Measurements from ENCODE around the gene CORO2A.
"Not testable (repeated sequence)": the region's sequence is repeated elsewhere in the genome, so short reads cannot be mapped to it uniquely, and the experiment has no call there.

CORO2A gene

DNA sequence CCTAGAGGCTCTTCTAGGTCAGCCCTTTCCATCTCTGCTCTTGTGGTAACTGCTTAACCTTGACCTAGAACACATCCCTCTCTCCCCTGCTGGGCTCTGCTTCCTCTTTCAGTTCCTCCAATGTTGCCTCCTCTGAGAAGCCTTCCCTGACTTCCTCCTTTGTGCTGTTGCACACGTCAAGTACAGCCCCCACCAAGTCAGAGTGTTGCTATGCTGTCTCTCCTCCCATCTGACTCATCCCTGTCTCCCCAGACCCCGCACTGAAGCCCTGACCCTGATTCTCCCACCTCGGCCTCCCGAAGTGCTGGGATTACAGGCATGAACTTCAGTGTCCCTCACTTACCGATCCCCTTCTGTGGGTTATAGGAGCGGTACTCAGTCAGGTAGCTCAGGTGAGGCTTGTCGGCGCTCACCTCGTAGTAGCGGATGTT, 63.0 kb downstream of the CORO2A start:
- Histone ChIP-seq H3K79me2 (ENCODE audit: low read length) (no peaks in the 10 kb centered on the region), H3K36me3 (replicated peaks; ENCODE audit: low read depth, low read length) (no peaks in the 10 kb centered on the region), H3K9me3 (ENCODE audit: insufficient read depth, low read length) (no peaks in the 10 kb centered on the region), H3K4me2 (ENCODE audit: low read length) (peak overlapping the region; percentile 80), H3K4me3 (ENCODE audit: low read length) (peak overlapping the region; percentile 69), H3K9ac (ENCODE audit: low read length) (peak overlapping the region; percentile 15; the same call in 1 of the 2 replicates), H3K27me3 (ENCODE audit: low read depth, low read length) (no peaks in the 10 kb centered on the region), H2AFZ (ENCODE audit: low read depth, low read length) (peak overlapping the region; percentile 7; the same call in 1 of the 2 replicates), H3K27ac (ENCODE audit: low read length) (peak overlapping the region; percentile 32; the same call in 1 of the 2 replicates), H4K20me1 (ENCODE audit: insufficient read depth, low read length) (no peaks in the 10 kb centered on the region), H3K4me1 (ENCODE audit: low read length) (peaks cover 30% of the 10 kb centered on the region)
- TF ChIP-seq CTCF (IDR thresholded peaks at IDR 0.05; ENCODE audit: low read depth, low read length) (no peak), EZH2phosphoT487 (IDR thresholded peaks at IDR 0.05; ENCODE audit: low read depth) (no peak)

DNA sequence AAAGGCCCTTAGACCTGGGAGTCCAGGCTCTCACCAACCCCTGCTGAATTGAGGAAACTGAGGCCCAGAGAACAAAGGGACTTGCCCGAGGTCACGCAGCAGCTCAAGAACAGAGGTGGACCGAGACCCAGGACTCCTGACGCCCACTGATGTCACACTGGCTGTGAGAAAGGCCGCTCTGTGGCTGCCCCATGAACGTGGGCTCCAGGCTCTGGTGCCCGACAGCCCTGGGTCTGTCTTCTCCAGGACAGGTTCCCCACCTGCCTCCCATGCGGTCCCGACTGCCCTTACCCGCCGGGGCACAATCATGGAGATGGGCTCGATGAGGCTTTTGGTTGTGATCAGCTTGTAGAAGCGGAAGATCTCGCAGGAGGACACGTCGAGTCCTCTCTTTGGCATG, 64.1 kb downstream of the CORO2A start:
- peaks cover 24% of the 10 kb centered on the region for H3K4me1 ChIP-seq (ENCODE audit: low read length)
- H3K4me2 ChIP-seq (ENCODE audit: low read length): no peak overlapping the region
- H3K9ac ChIP-seq (ENCODE audit: low read length): no peak overlapping the region
- TF ChIP-seq CTCF (IDR thresholded peaks at IDR 0.05; ENCODE audit: low read depth, low read length) (no peak), EZH2phosphoT487 (IDR thresholded peaks at IDR 0.05; ENCODE audit: low read depth) (no peak)
- H3K79me2 ChIP-seq (ENCODE audit: low read length): no peaks in the 10 kb centered on the region
- no peak overlapping the region for H3K4me3 ChIP-seq (ENCODE audit: low read length)
- no peak overlapping the region for H2AFZ ChIP-seq (ENCODE audit: low read depth, low read length)
- no peak overlapping the region for H3K27ac ChIP-seq (ENCODE audit: low read length)
- H3K9me3 ChIP-seq (ENCODE audit: insufficient read depth, low read length): no peaks in the 10 kb centered on the region
- no peaks in the 10 kb centered on the region for H4K20me1 ChIP-seq (ENCODE audit: insufficient read depth, low read length)
- H3K36me3 ChIP-seq (replicated peaks; ENCODE audit: low read depth, low read length): no peaks in the 10 kb centered on the region
- no peaks in the 10 kb centered on the region for H3K27me3 ChIP-seq (ENCODE audit: low read depth, low read length)

- Histone ChIP-seq H3K9me3 (ENCODE audit: insufficient read depth, low read length) (no peaks in the 10 kb centered on the region), H4K20me1 (ENCODE audit: insufficient read depth, low read length) (no peaks in the 10 kb centered on the region), H3K36me3 (replicated peaks; ENCODE audit: low read depth, low read length) (no peaks in the 10 kb centered on the region), H3K27ac (ENCODE audit: low read length) (no peak overlapping the region), H3K27me3 (ENCODE audit: low read depth, low read length) (no peaks in the 10 kb centered on the region), H3K4me2 (ENCODE audit: low read length) (no peak overlapping the region), H3K9ac (ENCODE audit: low read length) (no peak overlapping the region), H3K4me3 (ENCODE audit: low read length) (no peak overlapping the region), H3K4me1 (ENCODE audit: low read length) (peaks cover 17% of the 10 kb centered on the region), H3K79me2 (ENCODE audit: low read length) (no peaks in the 10 kb centered on the region), H2AFZ (ENCODE audit: low read depth, low read length) (no peak overlapping the region)
- TF ChIP-seq EZH2phosphoT487 (IDR thresholded peaks at IDR 0.05; ENCODE audit: low read depth): no peak
- TF ChIP-seq CTCF (IDR thresholded peaks at IDR 0.05; ENCODE audit: low read depth, low read length): no peak
Measured at GRCh38 chr9:98127226-98127625, 65.2 kb downstream of the CORO2A start.

GRCh38 chr9:98124637-98125426, 67.6 kb downstream of the CORO2A start:
- Histone ChIP-seq H3K9ac (ENCODE audit: low read length) (no peak overlapping the region), H3K79me2 (ENCODE audit: low read length) (no peaks in the 10 kb centered on the region), H3K9me3 (ENCODE audit: insufficient read depth, low read length) (no peaks in the 10 kb centered on the region), H3K27ac (ENCODE audit: low read length) (no peak overlapping the region), H3K4me2 (ENCODE audit: low read length) (no peak overlapping the region), H3K4me1 (ENCODE audit: low read length) (peaks cover 22% of the 10 kb centered on the region), H3K4me3 (ENCODE audit: low read length) (no peak overlapping the region), H3K27me3 (ENCODE audit: low read depth, low read length) (no peaks in the 10 kb centered on the region), H3K36me3 (replicated peaks; ENCODE audit: low read depth, low read length) (no peaks in the 10 kb centered on the region), H4K20me1 (ENCODE audit: insufficient read depth, low read length) (no peaks in the 10 kb centered on the region), H2AFZ (ENCODE audit: low read depth, low read length) (no peak overlapping the region)
- TF ChIP-seq EZH2phosphoT487 (IDR thresholded peaks at IDR 0.05; ENCODE audit: low read depth): no peak
- no peak for TF ChIP-seq CTCF (IDR thresholded peaks at IDR 0.05; ENCODE audit: low read depth, low read length)

- H3K79me2 ChIP-seq (ENCODE audit: low read length); H3K9me3 ChIP-seq (ENCODE audit: insufficient read depth, low read length); H3K4me3 ChIP-seq (ENCODE audit: low read length); H3K36me3 ChIP-seq (replicated peaks; ENCODE audit: low read depth, low read length); H4K20me1 ChIP-seq (ENCODE audit: insufficient read depth, low read length); H3K27ac ChIP-seq (ENCODE audit: low read length); H3K4me2 ChIP-seq (ENCODE audit: low read length); H2AFZ ChIP-seq (ENCODE audit: low read depth, low read length); H3K9ac ChIP-seq (ENCODE audit: low read length); H3K27me3 ChIP-seq (ENCODE audit: low read depth, low read length): not testable (repeated sequence)
- H3K4me1 ChIP-seq (ENCODE audit: low read length): peaks cover 17% of the 10 kb centered on the region
Measured at GRCh38 chr9:98124091-98124490, 68.3 kb downstream of the CORO2A start.

All from OCI-LY3 (cell line).